ENCODE results near the gene EGLN3.

DNA sequence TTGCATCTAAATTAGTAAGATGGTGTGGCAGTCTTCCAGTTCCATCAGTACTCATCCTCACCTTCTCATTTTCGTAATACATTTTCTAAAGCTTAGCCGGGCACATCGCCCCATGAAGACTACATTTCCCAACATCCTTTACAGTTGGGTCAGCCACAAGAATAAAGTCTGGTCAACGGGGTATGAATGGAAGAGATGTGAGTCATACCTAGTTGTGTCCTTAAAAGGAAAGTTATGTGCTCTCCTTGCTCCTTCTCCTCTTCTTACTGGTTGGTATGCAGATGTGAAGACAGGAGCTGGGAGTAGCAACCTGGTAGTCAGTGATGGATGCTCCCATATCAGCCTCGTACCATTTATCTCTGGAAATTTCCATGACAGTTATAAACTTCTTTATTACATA is 35.9 kb upstream of the EGLN3 start:
- TF ChIP-seq, protein P1, sequence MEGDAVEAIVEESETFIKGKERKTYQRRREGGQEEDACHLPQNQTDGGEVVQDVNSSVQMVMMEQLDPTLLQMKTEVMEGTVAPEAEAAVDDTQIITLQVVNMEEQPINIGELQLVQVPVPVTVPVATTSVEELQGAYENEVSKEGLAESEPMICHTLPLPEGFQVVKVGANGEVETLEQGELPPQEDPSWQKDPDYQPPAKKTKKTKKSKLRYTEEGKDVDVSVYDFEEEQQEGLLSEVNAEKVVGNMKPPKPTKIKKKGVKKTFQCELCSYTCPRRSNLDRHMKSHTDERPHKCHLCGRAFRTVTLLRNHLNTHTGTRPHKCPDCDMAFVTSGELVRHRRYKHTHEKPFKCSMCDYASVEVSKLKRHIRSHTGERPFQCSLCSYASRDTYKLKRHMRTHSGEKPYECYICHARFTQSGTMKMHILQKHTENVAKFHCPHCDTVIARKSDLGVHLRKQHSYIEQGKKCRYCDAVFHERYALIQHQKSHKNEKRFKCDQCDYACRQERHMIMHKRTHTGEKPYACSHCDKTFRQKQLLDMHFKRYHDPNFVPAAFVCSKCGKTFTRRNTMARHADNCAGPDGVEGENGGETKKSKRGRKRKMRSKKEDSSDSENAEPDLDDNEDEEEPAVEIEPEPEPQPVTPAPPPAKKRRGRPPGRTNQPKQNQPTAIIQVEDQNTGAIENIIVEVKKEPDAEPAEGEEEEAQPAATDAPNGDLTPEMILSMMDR (IDR thresholded peaks at IDR 0.05; ENCODE audit: insufficient read depth, low read length, poor library complexity, severe bottlenecking): no peak
- TF ChIP-seq EZH2phosphoT487 (conservative IDR thresholded peaks at IDR 0.05; ENCODE audit: low read length): no peak

Measured in SU-DHL-6 (cell line).